ENCODE measurements around the gene VPS45.
A peak's percentile ranks its signal among the peaks of the same experiment; 100 is the strongest.
"Not testable (repeated sequence)": the region's sequence is repeated elsewhere in the genome, so short reads cannot be mapped to it uniquely, and the experiment has no call there.

Gene VPS45

GRCh38 chr1:150161747-150162581 is 94.4 kb downstream of the VPS45 start:
- DNase-seq: no peak

GRCh38 chr1:150162582-150162861 is 94.9 kb downstream of the VPS45 start:
- DNase-seq: no peak

GRCh38 chr1:150162862-150163706 is 95.5 kb downstream of the VPS45 start:
- DNase-seq: peak; percentile 97

GRCh38 chr1:150164224-150164623 is 96.6 kb downstream of the VPS45 start:
- no peak for DNase-seq

GRCh38 chr1:150164779-150165178 is 97.2 kb downstream of the VPS45 start:
- no peak for DNase-seq

GRCh38 chr1:150165622-150166612 is 98.3 kb downstream of the VPS45 start:
- DNase-seq: no peak

GRCh38 chr1:150168960-150169601 is 101.5 kb downstream of the VPS45 start:
- no peak for DNase-seq

- DNase-seq: no peak
Measured at GRCh38 chr1:150171801-150172200, 104.2 kb downstream of the VPS45 start.

- DNase-seq: no peak
Measured at GRCh38 chr1:150173141-150173585, 105.6 kb downstream of the VPS45 start.

- no peak for DNase-seq
Measured at GRCh38 chr1:150176593-150176992, 109.0 kb downstream of the VPS45 start.

GRCh38 chr1:150178548-150178947 is 111.0 kb downstream of the VPS45 start:
- no peak for DNase-seq

- DNase-seq: no peak
Measured at GRCh38 chr1:150179867-150180266, 112.3 kb downstream of the VPS45 start.

- no peak for DNase-seq
Measured at GRCh38 chr1:150180474-150180873, 112.9 kb downstream of the VPS45 start.

GRCh38 chr1:150182247-150182646 is 114.7 kb downstream of the VPS45 start:
- DNase-seq: no peak

- DNase-seq: no peak
Measured at GRCh38 chr1:150183061-150183460, 115.5 kb downstream of the VPS45 start.

GRCh38 chr1:150185481-150185880 is 117.9 kb downstream of the VPS45 start:
- no peak for DNase-seq

GRCh38 chr1:150186438-150186788 is 118.8 kb downstream of the VPS45 start:
- not testable (repeated sequence) for DNase-seq

GRCh38 chr1:150186789-150187559 is 119.4 kb downstream of the VPS45 start:
- DNase-seq: peak; percentile 55

GRCh38 chr1:150187560-150187931 is 120.0 kb downstream of the VPS45 start:
- no peak for DNase-seq

- DNase-seq: no peak
Measured at GRCh38 chr1:150192012-150192411, 124.4 kb downstream of the VPS45 start.

GRCh38 chr1:150194381-150195031 is 126.9 kb downstream of the VPS45 start:
- DNase-seq: no peak
